DOHH2 (cell line): ENCODE data around the gene PRR14.

ENCODE experiments used
- H3F3A ChIP-seq: fragments of 200-600 bp; sonication (generic), shearing (Covaris generic); 2 replicates; pipeline ENCODE4 v1.6.0; 2016; ENCODE audit warnings: antibody characterized with exemption, mild to moderate bottlenecking; ENCODE audit not compliant: control insufficient read depth, insufficient read depth
- H3K27ac ChIP-seq: fragments of 200-600 bp; sonication (generic); 2 replicates; pipeline ENCODE4 v1.5.1; 2014; ENCODE audit warnings: low read depth, mild to moderate bottlenecking, low read length, moderate library complexity
- H3K27me3 ChIP-seq: fragments of 200-600 bp; sonication (generic); 2 replicates; pipeline ENCODE4 v1.6.1; 2014; ENCODE audit warnings: mild to moderate bottlenecking, low read length, mixed read lengths; ENCODE audit not compliant: control insufficient read depth
- H3K36me3 ChIP-seq: fragments of 200-600 bp; sonication (generic); 2 replicates; pipeline ENCODE4 v1.6.1; 2014; ENCODE audit warnings: mild to moderate bottlenecking, low read length, moderate library complexity, mixed read lengths; ENCODE audit not compliant: control insufficient read depth
- H3K4me1 ChIP-seq: fragments of 200-600 bp; sonication (generic); 2 replicates; pipeline ENCODE4 v1.6.1; 2014; ENCODE audit warnings: mild to moderate bottlenecking, low read length, mixed read lengths; ENCODE audit not compliant: control insufficient read depth
- H3K4me2 ChIP-seq: fragments of 200-600 bp; sonication (generic); 2 replicates; pipeline ENCODE4 v1.6.0; 2014; ENCODE audit warnings: mild to moderate bottlenecking, low read length, moderate library complexity
- H3K4me3 ChIP-seq: fragments of 200-600 bp; sonication (generic); 2 replicates; pipeline ENCODE4 v1.5.1; 2014; ENCODE audit warnings: mild to moderate bottlenecking, low read length, mixed read lengths
- H3K79me2 ChIP-seq: fragments of 200-600 bp; sonication (generic); 2 replicates; pipeline ENCODE4 v1.6.1; 2014; ENCODE audit warnings: mild to moderate bottlenecking, low read length, mixed read lengths; ENCODE audit not compliant: control insufficient read depth
- H3K9me2 ChIP-seq: fragments of 200-600 bp; sonication (generic); replicated peaks from 2 replicates; pipeline ENCODE4 v1.6.1; 2014; ENCODE audit warnings: mild to moderate bottlenecking, low read length, mixed read lengths; ENCODE audit not compliant: control insufficient read depth
- H3K9me3 ChIP-seq: fragments of 200-600 bp; sonication (generic); 2 replicates; pipeline ENCODE4 v1.6.1; 2014; ENCODE audit warnings: antibody characterized with exemption, low read length, mixed read lengths; ENCODE audit not compliant: control insufficient read depth, insufficient read depth
- H4K20me1 ChIP-seq: fragments of 200-600 bp; sonication (generic); 2 replicates; pipeline ENCODE4 v1.6.0; 2014; ENCODE audit warnings: low read depth, mild to moderate bottlenecking, antibody characterized with exemption, low read length, moderate library complexity; ENCODE audit not compliant: control insufficient read depth, insufficient read depth
- EZH2phosphoT487 ChIP-seq: fragments of 200-600 bp; sonication (generic); IDR thresholded peaks from 2 replicates; pipeline ENCODE4 v1.6.1; 2017; ENCODE audit warnings: borderline replicate concordance, mild to moderate bottlenecking, antibody characterized with exemption, low read length, moderate library complexity, mixed read lengths
- TF ChIP-seq, protein P1 (sequence below): fragments of 200-600 bp; sonication (generic); IDR thresholded peaks from one replicate; pipeline ENCODE4 v1.5.1; 2014; ENCODE audit warnings: antibody characterized with exemption, mild to moderate bottlenecking, low read depth, low read length; ENCODE audit not compliant: poor library complexity, severe bottlenecking

Gene PRR14

DNA sequence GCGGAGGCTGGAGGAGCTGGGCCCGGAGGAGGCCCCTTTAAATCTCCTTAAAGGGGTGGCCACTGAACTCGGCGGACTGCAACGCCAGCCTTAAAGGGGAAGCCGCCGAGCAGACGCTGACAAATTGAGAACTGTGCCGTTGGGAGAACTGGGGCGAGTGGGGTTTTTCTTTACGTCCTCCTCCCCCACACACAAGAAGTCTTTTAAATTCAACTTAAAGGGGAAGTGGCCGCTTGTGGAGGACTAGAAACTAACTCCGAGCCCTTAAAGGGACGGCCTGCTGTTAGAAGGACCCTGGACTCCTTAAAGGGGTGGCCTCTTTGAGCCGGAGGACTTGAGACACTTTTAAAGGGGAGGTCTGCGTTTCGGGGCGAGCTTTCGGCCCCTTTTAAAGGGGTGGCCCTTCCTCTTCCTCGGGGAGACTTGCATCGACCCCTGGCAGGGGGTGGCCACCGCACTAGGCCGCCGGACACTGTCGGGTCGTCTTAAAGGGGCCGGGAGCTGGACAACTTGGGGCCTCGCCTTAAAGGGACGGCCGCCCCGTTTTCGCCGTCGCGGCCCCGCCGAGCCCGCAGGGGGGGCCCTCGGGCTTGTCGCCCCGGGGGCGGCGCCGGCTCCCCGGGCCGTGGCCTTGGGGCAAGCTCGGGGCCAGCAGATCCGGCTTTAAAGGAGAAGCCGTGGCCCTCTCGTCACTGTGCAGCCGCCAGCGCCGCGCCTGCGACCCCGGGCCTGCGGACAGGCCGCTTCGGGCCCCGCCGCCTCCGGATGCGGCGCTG lies 8.2 kb downstream of the PRR14 start:
- Histone ChIP-seq H3K4me1 (peaks cover 47% of the 10 kb centered on the region), H3K4me3 (peak overlapping the region; percentile 78), H3K36me3 (peaks cover 78% of the 10 kb centered on the region)

DNA sequence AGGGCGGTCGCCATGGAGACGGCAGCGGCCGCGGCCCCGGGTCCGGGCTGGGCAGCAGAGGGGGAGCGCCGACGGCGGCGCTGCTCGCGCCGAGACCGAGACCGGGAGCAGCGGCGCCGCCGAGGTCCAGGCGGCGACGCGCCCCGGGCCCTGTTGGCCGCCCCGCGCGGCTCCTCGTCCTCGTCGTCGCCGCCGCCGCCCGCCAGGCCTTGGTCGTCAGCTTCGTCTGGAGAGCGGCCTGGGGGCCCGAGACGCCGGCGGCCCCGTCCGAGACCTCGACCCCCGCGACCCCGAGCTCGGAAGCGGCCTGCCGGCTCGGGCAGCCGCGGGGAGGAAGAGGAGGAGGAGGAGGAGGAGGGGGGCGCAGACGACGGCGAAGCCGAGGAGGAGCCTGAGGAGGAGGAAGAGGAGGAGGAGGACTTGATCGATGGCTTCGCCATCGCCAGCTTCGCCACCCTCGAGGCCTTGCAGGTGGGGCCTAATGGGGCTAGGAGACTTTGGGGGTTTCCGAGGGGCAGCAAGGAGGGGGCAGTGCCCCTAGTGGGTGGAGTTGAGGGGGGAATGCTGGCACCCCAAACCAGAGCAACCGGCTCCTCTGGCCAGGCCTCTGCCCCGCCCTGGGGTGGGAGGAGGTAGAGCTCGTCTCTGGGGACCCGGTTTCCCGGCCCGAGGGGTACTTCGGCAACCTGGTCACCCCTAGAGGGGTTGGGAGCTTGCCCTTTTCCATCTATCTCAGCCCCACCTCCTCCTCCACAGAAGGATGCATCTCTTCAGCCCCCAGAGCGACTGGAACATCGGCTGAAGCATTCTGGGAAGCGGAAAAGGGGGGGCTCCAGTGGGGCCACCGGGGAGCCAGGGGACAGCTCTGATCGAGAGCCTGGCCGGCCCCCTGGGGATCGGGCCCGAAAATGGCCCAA lies 9.0 kb downstream of the PRR14 start:
- TF ChIP-seq, protein P1, sequence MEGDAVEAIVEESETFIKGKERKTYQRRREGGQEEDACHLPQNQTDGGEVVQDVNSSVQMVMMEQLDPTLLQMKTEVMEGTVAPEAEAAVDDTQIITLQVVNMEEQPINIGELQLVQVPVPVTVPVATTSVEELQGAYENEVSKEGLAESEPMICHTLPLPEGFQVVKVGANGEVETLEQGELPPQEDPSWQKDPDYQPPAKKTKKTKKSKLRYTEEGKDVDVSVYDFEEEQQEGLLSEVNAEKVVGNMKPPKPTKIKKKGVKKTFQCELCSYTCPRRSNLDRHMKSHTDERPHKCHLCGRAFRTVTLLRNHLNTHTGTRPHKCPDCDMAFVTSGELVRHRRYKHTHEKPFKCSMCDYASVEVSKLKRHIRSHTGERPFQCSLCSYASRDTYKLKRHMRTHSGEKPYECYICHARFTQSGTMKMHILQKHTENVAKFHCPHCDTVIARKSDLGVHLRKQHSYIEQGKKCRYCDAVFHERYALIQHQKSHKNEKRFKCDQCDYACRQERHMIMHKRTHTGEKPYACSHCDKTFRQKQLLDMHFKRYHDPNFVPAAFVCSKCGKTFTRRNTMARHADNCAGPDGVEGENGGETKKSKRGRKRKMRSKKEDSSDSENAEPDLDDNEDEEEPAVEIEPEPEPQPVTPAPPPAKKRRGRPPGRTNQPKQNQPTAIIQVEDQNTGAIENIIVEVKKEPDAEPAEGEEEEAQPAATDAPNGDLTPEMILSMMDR: peak; percentile 20
- no peak for TF ChIP-seq EZH2phosphoT487
- H3K4me1 ChIP-seq: peaks cover 47% of the 10 kb centered on the region
- H3K4me3 ChIP-seq: peak overlapping the region; percentile 78
- no peaks in the 10 kb centered on the region for H3K27me3 ChIP-seq
- peaks cover 45% of the 10 kb centered on the region for H3K79me2 ChIP-seq
- H3K27ac ChIP-seq: peak overlapping the region; percentile 81
- no peaks in the 10 kb centered on the region for H3K9me2 ChIP-seq
- H3F3A ChIP-seq: peaks cover 6% of the 10 kb centered on the region
- H3K36me3 ChIP-seq: peaks cover 78% of the 10 kb centered on the region
- no peaks in the 10 kb centered on the region for H3K9me3 ChIP-seq
- H3K4me2 ChIP-seq: peak overlapping the region; percentile 85
- peaks cover 4% of the 10 kb centered on the region; the same call in 1 of the 2 replicates for H4K20me1 ChIP-seq

More for the DNA sequence above, 8.2 kb downstream of the PRR14 start:
- Histone ChIP-seq H3K27me3 (no peaks in the 10 kb centered on the region), H4K20me1 (peaks cover 4% of the 10 kb centered on the region; the same call in 1 of the 2 replicates), H3K4me2 (peak overlapping the region; percentile 85), H3K9me2 (no peaks in the 10 kb centered on the region), H3K79me2 (peaks cover 45% of the 10 kb centered on the region), H3F3A (peaks cover 6% of the 10 kb centered on the region), H3K9me3 (no peaks in the 10 kb centered on the region), H3K27ac (peak overlapping the region; percentile 81)
- TF ChIP-seq EZH2phosphoT487: no peak
- TF ChIP-seq, protein P1: peak; percentile 36

DNA sequence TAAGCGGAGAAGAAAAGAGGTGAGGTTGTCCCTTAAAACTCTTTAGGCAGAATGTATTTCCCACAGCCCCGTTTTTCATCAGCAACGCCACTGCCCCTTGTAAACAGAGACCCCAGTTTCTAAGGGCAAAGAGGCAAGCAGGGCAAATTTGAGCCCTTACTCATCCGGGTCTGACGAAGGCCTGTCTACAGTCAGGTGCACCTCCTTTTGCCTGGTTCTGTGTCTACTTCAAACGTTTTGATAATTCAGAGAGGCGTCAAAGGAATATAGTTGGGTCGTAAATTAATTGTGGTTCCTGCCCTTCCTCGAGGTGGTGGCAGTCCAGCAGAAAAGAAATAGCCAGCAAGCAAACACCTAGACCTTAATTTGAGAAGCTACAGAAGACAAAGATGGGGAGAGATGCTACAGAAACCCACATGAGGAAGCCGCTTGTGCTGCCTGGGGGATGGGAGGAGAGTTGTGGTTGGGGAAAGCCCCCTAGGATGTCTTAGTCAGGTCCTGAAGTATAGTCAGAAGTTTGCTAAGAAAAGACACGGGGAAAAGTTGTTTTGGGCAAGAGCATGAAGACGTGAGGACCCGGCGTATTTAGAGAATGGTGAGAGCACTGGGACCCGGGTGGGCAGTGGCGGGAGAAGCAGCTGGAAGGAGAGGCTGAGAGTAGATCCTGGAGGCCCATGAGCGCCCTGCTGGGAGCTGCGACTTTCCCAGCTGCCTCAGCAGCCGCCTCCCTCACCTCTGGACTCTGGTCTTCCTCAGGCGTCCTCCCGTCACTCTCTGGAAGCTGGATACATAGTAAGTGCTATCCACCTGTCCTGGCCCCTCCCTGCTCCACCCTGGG lies 9.9 kb downstream of the PRR14 start:
- peak overlapping the region; percentile 78 for H3K4me3 ChIP-seq
- H4K20me1 ChIP-seq: peaks cover 4% of the 10 kb centered on the region; the same call in 1 of the 2 replicates
- no peaks in the 10 kb centered on the region for H3K9me3 ChIP-seq
- TF ChIP-seq EZH2phosphoT487: no peak
- TF ChIP-seq, protein P1: no peak
- peaks cover 47% of the 10 kb centered on the region for H3K4me1 ChIP-seq
- H3K27me3 ChIP-seq: no peaks in the 10 kb centered on the region
- H3F3A ChIP-seq: peaks cover 6% of the 10 kb centered on the region
- peak overlapping the region; percentile 81 for H3K27ac ChIP-seq
- peaks cover 45% of the 10 kb centered on the region for H3K79me2 ChIP-seq
- peak overlapping the region; percentile 85 for H3K4me2 ChIP-seq
- H3K9me2 ChIP-seq: no peaks in the 10 kb centered on the region
- peaks cover 78% of the 10 kb centered on the region for H3K36me3 ChIP-seq
